Measurements from ENCODE around the gene BTN1A1. TPM values are rescaled to one million over a fixed set of nuclear protein-coding genes. Genes with fewer than 3 reads are reported as not detected.

The BTN1A1 gene
- total and polyA plus RNA-seq, 10 of the 15 experiments (the other 5 are each of a cell fraction or from before 2014, with no cell fraction given), result 0.05 to 2.2 (median 0.87) TPM

DNA sequence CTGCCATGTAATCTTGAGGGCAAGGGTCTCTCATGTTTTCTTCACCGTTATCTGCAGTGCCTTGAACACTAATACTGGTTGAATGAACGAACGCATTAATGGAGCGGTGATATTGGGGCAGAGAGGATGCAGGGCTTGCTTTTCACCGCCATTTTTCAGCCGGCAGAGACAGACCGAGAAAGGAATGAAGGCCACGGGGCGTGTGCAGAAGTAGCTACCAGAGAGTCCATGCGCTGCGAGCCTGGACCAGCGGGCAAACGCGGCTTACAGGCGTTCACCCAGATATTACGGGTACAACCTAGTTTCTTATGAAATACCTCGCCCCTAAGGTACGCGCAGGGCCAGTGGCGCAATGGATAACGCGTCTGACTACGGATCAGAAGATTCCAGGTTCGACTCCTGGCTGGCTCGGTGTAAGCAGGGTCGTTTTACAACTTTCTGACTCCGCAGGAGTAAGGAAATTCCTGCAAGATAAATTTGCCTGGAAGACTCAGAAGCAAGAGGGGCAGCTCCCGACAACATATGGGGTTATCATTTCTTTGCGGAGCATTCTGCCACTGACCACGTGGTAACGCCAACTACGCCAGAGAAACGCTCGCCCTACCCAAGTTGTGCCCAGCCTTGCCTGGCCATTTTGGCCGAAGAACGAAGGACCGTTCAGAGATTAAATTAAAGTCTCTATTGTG is 37.2 kb downstream of the BTN1A1 start (continued):
- TF ChIP-seq ZNF592 (IDR thresholded peaks at IDR 0.05) (no peak), RCOR1 (conservative IDR thresholded peaks at IDR 0.05; ENCODE audit: low read depth, low read length) (no peak), FOXM1 (IDR thresholded peaks at IDR 0.05; ENCODE audit: low read depth, low read length) (no peak)
- TF ChIP-seq, protein P1, sequence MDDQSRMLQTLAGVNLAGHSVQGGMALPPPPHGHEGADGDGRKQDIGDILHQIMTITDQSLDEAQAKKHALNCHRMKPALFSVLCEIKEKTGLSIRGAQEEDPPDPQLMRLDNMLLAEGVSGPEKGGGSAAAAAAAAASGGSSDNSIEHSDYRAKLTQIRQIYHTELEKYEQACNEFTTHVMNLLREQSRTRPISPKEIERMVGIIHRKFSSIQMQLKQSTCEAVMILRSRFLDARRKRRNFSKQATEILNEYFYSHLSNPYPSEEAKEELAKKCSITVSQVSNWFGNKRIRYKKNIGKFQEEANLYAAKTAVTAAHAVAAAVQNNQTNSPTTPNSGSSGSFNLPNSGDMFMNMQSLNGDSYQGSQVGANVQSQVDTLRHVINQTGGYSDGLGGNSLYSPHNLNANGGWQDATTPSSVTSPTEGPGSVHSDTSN (IDR thresholded peaks at IDR 0.05; ENCODE audit: insufficient replicate concordance, low read depth, low read length), result no peak

Data from GM12878 (cell line).